ENCODE data around the gene SAMD14.

DNA sequence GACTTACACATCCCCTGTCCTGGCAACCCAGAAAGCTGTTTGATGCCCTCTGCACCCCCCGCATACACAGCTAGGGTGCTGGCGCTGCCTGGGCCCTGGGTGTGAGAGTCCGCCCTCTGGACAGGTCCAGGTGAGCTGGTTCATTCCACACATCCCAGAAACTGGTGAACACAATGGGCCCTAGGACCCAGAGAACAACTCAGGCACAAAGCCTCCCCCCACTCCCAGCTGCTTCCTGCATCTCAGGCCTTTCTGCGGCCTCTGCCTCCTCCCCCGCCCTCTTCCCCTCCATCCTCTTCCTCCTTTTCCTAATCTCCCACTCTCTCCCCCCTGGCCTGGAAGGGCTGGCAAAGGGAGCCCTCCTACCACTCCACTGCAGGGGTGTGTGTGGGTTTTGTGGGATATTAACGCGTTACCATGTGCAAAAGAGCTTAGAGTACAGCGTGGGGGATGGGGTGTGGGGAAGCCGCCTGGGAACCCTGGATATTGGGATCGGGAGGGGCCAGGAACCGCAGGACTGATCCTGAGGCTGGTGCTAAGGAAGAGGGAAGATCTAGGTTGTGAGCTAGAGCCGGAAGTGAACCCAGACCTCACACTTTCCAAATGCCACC, 22.1 kb upstream of the SAMD14 start:
- TF ChIP-seq, protein P1, sequence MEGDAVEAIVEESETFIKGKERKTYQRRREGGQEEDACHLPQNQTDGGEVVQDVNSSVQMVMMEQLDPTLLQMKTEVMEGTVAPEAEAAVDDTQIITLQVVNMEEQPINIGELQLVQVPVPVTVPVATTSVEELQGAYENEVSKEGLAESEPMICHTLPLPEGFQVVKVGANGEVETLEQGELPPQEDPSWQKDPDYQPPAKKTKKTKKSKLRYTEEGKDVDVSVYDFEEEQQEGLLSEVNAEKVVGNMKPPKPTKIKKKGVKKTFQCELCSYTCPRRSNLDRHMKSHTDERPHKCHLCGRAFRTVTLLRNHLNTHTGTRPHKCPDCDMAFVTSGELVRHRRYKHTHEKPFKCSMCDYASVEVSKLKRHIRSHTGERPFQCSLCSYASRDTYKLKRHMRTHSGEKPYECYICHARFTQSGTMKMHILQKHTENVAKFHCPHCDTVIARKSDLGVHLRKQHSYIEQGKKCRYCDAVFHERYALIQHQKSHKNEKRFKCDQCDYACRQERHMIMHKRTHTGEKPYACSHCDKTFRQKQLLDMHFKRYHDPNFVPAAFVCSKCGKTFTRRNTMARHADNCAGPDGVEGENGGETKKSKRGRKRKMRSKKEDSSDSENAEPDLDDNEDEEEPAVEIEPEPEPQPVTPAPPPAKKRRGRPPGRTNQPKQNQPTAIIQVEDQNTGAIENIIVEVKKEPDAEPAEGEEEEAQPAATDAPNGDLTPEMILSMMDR (IDR thresholded peaks at IDR 0.05): peak in 2 of 4 experiments; percentile 18 to 41
- peak; percentile 31 for TF ChIP-seq POLR2A (IDR thresholded peaks at IDR 0.05)
